GOT3 (cell line): ENCODE measurements around the gene ITPK1.

ENCODE experiments used
- DNase-seq: peaks from one replicate; lab custom pipeline; 2025; ENCODE audit warnings: mixed read lengths; lab: John Stamatoyannopoulos, UW

Gene ITPK1

DNA sequence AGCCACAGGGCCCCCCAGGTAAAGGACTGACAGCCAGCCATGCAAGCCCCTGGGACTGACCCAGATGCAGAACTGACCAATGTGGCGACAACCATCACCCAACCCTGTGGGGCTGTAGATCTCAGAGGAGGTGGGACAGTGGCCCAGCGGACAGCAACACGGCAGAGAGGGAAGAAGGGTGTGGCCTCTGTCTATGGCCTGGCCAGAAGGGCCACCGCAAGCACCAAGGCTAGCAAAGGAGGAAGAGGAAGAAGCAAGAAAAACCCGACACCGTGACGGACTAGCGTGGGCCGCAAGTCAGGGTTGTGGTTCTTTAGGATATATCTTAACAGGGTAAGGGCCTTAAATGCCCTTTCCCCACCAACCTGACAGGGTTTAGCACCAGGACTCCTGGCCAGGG lies 71.2 kb downstream of the ITPK1 start:
- no peak for DNase-seq

DNA sequence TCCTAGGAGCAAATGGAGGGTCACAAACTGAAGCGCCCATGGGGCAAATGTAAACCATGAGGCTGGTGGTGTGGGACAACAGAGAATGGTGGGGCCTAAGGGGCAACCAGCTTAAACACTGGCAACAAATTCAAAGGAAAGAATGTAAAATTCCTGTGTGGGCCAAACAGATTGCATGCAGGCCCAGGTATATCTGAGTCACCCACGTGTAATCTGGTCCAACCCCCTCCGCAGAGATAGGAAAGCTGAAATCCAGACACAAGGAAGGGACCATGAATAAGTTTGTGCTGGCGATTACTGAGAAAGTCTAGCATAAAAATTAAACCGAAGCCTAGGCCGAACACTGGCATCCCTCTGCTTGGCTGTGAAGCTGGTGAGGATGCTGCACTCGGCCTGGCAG lies 71.6 kb downstream of the ITPK1 start:
- DNase-seq = no peak

DNA sequence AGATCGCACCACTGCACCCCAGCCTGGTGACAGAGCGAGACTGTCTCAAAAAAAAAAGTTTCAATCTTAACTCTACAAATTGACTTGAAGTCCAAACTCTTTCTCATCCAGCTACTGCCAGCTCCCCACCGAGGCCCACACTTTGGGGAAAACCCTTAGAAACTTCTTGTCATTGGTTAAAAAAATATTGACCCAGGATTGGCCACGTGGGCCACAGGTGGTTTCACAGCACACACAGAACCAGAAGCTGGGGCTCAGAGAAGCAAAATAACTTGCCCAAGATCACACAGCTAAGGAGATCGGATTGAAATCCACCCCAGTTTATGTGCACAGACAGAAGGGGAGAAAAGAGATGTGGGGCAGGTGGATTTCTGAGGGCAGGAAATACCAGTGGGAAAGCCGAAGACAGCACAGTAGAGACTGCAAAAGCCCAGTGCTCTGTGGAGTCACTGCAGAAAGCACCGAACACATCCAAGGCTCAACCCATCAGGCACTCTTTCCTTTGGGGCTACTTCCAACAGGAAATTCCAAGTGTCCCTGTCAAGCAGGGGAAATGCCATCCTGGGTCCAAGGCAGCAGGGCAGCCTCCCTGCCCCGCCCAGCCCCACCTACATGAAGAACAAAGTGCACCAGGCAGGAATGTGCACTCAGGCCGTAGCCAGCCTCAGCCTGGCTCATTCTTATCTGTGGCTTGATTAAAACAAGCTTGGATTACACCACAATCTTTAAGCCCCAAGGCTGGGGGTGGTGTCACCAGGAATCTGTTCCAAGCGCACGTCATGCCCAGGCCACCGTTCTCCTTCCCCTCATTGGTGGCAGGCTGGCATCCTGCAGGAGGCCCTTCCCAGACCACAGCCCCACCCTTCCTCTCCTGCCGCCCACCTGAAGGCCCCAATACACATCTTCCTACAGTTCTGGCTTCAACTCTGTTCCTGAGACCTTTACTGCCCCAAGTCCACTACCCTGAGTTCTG lies 72.5 kb downstream of the ITPK1 start:
- no peak for DNase-seq

DNA sequence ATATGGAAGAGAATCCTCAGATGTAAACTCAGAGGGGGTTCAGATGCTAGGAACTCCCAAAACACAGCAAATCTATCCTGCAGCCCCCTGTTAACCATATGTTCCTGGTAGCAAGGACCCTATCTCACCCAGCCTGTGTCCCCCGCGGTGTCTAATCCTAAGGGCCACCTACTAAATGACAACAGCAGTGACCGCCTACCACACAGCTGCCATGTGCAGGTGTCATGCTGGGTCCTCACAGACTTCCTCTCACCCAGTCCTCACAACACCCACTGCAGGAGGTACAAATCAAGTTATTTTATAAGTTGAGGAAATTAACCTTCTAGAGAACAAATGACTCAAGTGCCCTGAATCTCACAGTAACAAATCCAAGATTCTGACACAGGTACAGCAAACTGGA lies 73.9 kb downstream of the ITPK1 start:
- DNase-seq = no peak

DNA sequence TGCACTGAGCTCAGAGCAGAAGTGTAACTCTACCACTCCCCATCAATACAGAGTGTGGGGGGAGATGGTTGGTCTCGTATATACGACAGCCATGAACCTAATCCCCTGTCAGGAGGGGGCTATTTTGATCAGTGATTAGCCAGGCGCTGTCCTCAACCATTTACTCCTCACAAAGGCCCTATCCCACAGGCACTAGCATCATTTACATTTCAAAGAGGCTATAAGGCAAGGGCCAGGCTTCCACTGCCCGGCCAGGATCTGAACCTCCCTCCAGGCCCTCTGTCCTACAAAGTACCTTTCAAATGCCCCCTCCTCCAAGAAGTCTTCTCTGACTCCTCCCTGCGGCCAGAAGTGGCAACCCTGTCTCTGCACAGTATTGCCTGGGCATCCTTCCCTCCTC lies 74.7 kb downstream of the ITPK1 start:
- DNase-seq = no peak

DNA sequence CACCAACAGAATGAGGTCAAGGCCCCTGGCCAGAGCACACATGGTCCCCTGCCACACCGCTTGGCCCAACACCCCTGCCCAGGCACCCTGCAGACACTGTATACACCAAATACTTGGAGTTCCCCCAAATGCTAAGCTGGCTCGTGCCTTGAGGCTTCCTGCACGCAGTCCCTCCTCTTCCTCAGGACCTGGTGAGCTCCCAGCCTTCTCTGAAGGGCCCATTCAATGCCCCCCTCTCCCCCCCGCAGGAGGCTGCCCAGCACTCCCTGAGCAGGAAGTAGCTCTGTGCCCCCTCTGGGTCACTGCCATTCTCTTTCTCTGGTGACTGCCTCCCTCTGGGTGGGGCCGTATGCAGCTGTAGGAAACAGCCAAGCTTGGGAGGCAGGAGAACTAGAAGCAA lies 75.3 kb downstream of the ITPK1 start:
- no peak for DNase-seq

DNA sequence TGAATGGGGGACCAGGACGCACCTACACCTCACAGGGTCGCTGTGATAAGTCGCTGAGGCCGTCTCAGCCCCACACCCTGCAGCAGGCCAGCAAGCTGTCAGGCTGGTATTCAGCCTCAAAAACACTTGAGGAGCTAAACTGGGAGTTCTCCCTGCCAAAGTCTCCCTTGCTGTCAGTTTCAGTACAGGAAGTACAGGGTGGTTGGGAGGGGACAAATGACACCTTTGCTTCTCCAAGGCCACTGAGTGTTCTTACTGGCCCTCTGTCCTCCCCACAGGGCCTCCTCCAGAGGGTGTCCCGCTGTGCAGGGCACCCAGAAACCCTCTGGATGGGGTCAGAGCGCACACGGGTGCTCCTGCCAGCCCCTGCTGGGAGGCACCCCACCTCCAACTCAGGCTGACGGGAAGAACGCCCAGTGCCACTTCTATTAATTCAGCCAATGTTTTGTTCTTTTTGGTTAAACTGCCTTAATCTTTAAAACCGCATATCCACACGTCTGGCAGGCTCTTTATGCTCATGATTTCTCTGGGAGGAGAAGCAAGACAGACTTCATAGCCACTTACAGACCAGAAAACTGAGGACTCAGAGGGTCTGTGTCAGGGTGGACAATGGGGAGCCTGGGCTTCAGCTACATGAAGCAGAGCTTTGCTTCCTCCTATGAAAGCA lies 75.9 kb downstream of the ITPK1 start:
- DNase-seq = no peak

DNA sequence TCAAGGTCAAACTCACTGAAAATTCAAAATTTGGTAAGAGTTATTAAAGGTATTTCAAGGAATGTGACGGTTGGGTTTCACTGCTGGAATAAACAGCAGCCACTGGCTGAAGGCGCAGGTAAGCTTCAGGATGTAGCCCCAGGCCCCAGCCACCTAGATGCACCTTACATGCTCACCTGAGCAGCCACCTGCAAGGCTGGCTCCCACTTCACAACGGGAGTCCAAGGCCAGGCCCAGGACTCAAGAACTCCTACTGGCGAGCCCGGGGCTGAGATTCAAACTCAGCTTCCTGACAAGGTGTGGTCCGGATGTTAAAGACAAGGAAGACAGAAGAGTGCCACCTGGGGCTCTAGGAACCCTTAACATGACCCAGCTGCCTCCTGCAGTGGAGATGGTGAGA lies 78.4 kb downstream of the ITPK1 start:
- DNase-seq = no peak

DNA sequence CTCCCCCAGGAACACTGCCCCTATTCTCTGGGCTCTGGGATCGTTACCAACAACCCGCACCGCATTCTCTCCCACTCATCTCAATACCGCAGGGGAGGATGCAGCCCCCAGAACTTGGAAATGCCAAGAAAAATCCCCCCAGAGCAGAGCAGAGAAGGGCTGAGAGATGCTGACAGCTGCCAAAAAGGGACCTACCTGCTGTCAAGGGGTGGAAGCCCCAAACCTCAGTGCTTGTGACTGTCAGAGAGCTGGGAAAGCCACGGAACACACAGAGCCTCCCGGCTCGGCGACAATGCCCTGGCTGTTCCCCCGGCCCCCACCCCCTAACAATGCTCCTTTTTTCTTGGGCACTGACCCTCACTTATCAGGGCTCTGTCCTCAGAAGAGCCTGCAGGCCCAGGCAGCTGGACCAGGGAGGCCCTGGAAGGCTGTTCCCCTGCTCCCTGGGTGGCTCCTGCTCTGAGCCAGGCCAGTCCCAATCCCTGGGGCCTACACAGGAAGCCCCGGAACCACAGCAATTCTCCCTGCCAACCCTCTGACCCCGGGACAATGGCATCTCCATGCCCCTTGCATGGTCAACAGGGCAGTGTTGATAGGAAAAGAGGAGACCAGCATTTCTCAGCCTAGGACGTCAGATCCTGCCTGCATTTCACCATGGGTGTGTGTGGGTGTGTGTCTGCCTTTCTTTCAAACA lies 78.9 kb downstream of the ITPK1 start:
- no peak for DNase-seq

DNA sequence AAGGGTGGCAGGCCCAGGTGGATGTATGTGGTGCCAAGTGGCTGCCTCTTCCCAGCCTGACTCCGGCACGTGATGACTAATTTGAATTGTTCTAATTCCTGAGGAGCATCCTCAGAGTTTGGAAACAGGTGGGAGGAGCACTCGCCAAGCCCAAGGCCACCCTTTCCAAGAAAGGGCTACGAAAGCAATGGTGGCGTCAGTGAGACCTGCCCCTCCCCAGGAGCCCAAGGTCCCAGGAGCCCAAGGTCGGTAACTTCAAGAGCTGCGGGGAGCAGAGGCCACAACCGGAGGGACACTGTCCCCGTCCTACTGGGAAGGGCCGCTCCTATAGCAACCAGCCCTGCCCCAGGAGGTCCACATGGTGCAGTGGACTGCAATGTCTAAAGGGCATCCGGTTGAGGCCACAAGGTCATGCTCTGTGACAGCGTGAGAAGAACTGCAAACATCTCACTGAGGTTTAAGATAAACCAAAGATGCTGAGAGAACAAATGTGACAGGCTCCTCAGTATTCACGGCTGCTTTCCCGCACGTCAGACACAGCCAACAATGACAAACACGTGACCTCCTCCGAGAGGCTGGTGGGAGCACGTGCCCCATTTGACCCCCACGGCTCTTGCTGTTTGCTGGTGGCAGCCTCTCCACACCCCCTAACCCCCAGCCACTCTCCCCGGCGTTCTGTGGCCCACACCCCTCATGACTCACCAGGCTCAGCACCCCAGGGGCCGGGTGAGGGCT lies 79.6 kb downstream of the ITPK1 start:
- no peak for DNase-seq

DNA sequence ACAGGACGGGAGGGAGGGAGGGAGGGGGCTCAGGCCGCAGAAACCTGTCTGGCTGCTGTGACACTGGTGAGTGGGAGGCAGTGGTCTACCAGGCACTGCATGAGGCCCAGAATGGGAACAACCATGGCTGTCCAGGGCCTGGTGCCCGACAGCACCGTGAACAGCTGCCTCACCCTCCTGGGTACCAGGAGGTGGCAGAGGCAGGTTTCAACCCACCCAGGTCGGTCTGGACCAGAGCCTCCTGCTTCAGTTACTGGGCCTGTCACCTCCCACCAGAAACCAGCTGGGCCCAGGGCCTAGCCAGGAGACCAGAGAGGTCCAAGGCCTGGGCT lies 80.2 kb downstream of the ITPK1 start:
- no peak for DNase-seq

DNA sequence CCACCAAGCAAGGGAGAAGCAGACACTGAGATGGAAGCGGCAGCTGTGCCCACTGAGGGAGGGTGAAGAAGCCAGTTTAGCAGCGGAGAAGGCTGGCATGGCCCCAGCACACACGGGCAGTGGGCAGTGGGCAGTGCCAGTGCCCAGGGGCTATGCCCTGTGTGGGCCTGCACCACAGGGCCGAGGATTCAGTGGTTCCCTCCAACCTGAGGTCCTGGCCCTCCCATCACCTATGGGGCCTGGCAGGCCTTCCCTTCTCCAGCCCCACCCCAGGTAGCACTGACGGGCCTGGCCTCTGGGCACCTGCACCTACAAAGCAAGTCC lies 81.1 kb downstream of the ITPK1 start:
- DNase-seq = no peak

DNA sequence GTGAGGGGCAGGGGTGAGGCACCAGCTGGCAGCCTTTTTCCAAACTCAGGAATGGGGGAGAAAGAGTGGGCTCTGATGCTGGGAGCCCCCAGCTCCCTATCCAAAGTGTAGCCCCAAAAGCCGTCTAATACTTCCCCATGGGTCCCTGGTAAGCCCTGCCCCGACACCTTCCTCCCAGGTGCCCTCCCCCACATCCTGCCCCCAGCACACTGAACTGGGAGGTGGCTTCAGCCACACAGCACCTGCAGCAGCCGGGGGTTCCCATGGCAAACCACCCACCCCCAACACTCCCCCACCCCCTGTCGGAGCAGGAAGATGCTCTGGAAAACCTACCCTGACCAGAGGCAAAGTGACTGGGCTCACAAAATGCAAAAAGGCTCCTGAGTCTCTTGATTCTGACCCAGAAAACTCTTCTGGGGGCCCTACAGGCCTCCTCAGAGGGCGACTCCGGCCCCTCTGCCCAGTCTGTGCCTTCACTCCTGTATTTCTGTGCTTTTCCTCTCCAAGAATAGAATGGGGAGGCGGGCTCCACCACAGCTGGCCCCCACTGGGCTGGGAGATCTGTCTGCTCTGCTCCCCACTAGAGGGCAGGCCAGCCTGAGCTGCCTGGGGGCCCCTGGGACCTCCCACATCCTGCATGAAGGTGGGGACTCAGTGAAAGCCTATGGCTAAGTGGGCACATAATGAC lies 81.6 kb downstream of the ITPK1 start:
- no peak for DNase-seq

DNA sequence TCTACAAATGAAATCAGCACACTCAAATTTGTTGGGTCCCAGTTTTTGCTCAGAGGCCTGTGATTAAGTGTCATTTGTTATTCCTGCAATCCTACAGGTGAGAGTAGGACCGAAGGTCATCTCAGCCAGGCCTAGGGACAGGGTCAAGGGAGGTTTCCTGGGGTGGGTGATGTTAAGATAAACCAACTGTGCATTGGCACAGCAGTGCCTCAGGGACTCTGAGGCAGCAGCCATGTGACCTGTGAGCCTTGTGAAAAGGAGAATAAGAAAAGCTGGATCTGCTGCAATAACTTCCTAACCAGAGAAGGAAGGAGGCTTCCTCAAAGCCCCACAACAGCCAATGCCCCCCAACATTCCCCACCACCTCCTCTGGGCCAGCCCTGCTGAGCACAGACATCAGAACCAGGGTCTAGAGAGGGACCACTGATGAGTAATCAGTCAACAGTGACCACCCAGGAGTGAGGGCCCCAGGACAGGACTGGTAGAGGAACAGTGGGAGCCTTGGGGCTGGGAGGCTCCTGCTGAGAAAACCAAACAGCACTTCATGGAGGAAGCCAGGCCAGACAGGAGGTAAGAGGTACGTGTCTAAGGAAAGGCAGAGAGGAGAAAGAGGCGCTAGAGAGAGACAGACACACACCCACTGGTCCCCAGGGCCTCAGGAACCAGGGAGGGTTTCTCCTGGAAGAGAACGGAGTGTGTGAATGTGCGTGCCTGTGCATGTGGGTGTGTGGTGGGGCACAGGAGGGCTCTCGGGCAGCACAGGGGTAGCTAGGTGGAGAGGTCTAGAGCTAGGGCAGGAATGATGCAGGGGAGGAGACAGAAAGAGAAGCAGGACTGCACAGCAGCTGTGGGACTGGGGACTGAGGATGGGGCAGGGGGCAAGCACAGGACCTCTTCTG lies 82.4 kb downstream of the ITPK1 start:
- DNase-seq = no peak

DNA sequence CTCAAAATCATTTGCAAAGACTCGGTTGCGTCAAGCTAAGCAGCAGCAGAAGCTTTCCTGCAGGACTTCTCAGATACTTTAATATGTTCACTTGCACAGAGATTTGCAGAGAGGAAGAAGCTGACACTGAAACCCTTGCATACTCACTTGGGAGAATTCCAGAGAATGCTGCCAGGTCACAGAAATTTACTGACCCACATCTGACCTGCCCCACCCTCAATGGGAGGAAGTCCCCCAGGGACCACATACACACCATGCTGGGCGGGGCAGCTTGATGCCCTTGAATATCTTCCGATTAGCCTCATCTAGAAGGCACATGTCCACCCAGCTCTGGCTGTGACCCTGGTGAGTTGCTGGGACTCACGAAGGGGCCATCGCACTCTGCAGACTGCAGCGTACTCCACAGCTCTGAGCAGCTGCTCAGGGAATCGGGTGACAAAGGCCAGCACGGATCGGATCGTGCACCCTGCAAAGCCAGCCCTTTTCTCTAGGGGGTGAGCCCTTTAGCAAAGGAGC lies 83.2 kb downstream of the ITPK1 start:
- no peak for DNase-seq

DNA sequence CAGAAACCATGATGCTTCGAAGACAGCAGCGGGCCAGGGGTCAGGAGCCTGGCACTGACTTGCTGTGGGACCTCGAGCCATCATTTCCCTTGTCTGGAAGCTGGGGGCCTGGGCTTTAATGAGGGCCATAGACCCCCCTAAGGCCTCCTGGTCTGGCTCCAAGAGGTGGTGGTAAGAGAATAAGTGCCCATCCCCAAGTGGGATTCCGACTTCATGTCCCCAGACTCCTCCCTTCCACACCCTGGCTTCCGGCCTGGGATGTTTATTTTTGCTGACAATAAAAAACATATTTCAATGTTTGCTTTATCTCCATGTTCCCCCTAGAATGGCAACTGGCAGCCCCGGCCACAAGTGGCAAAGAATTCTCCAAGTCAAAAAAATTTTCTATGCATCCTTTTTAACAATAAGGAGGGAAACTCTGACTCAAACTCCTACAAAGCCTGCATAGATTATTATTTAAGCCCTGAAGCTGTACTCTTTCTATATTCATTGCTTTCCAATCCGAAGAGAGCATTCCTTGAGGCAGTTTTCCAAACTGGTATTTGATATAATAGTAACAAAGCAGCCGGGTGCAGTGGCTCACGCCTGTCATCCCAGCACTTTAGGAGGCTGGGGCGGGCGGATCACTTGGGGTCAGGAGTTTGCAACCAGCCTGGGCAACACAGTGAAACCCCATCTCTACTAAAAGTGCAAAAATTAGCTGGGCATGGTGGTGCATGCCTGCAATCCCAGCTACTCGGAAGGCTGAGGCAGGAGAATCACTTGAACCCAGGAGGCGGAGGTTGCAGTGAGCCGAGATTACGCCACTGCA lies 84.0 kb downstream of the ITPK1 start:
- no peak for DNase-seq

DNA sequence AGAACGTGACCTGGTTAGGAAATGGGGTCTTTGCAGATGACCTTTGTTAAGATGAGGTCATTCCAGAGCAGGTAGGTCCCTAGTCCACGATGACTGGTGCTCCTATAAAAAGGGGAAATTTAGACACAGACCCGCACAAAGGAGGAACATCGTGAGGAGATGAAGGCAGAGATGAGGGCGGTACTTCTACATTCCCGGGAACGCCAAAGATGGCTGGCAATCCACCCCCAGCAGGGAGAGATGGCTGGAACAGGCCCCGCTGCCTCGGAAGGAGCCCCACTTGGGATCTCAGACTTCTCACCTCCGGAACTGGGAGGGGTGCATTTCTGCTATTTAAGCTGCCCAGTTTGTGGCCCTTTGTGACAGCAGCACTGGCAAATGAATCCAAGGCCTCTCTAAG lies 85.0 kb downstream of the ITPK1 start:
- no peak for DNase-seq

DNA sequence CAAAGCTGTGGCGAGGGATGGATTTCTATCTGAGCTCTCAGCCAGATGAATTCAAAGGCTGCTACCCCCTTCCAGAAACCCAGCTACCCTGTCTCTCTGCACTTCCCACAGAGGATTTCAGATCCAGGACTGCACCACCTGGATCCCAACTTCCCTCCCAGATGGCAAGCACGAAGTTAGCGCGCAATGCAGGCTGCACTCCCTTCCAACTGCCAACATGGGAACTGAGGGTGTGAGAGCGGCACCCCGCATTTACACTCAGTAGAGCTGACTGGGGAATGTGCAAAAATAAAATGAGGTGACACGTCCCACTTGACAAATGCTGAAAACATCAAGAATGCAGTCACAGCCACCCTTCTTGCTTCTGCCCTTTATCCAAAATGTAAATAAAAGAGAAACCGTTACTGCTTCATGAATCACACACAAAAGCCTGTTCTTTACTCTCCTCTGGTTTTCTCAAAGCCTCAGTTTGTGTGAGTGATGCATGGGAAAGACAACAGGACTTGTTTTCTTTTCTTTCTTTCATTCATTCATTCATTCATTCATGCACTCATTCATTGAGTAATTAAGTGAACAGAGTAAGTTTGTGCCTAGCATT lies 85.7 kb downstream of the ITPK1 start:
- no peak for DNase-seq

DNA sequence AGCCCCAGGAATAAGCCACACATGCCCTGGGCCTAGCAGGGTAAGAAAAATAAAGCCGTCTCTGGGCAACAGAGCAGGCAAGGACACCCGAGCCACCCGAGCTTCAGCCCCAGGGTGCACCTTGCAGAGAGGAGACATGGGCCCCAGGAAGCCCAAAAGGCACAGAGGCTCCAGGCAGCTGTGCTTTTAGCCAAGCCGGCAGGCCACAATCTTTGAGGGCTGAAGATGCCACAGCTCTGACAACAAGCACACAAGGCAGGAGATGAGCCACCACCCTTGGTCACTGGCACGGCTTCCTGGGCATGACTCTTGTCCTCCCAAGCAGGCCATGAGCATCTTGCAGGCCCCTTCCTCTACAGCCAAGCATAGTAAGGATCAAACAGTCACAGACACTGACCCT lies 86.3 kb downstream of the ITPK1 start:
- DNase-seq = no peak
